Upper lobe of left lung (tissue), 6 donors: ENCODE results near the gene SBK2. TPM values are rescaled to one million over a fixed set of nuclear protein-coding genes. Genes with fewer than 3 reads are reported as not detected.

Source experiments
- ATAC-seq, 2 donors: fragments of 200-7000 bp; cut with Tn5 transposase; one replicate each; pipeline ENCODE4 v1.9.1; 2022; ENCODE audit warnings: mild to moderate bottlenecking in 2 of 2, moderate library complexity in 2 of 2; ENCODE audit not compliant: low FRiP score in 2 of 2
- DNase-seq, 2 donors: peaks; one replicate each; pipeline ENCODE4 v3.0.0-alpha.2; 2019 to 2020
- H3K27ac ChIP-seq, 4 donors: fragments of 200-600 bp; sonication (generic); one replicate each; pipeline ENCODE4 v1.5.1; 2016 to 2019
- H3K27me3 ChIP-seq, 4 donors: fragments of 200-600 bp; sonication (generic); one replicate each; pipeline ENCODE4 v1.5.1; 2017 to 2019
- H3K36me3 ChIP-seq, 4 donors: fragments of 200-600 bp; sonication (generic); one replicate each; pipeline ENCODE4 v1.5.1; 2016 to 2019
- H3K4me1 ChIP-seq, 4 donors: fragments of 200-600 bp; sonication (generic); one replicate each; pipeline ENCODE4 v1.5.1; 2018 to 2019
- H3K4me3 ChIP-seq, 4 donors: fragments of 200-600 bp; sonication (generic); one replicate each; pipeline ENCODE4 v1.5.1; 2017 to 2019; ENCODE audit warnings: mild to moderate bottlenecking in 2 of 4, moderate library complexity in 1 of 4
- H3K9me3 ChIP-seq, 4 donors: fragments of 200-600 bp; sonication (generic); one replicate each; pipeline ENCODE4 v1.5.1; 2018 to 2019
- EP300 ChIP-seq, 4 donors: sonication (generic); formaldehyde crosslinking; IDR thresholded peaks; one replicate each; pipeline ENCODE4 v1.5.1; 2017; ENCODE audit warnings: antibody characterized with exemption in 4 of 4, control low read depth in 2 of 4
- POLR2A ChIP-seq, 4 donors: fragments of 450-650 bp; IDR thresholded peaks; one replicate each; pipeline ENCODE4 v1.5.1; 2016 to 2017; ENCODE audit warnings: antibody characterized with exemption in 4 of 4, mild to moderate bottlenecking in 2 of 4
- POLR2AphosphoS5 ChIP-seq, 2 donors: sonication (generic); formaldehyde crosslinking; IDR thresholded peaks; one replicate each; pipeline ENCODE4 v1.5.1; 2017; ENCODE audit warnings: antibody characterized with exemption in 2 of 2
- WGBS, 2 donors: methylation state at CpG; one replicate each; pipeline ENCODE4 v1.1.5; 2017 to 2018; 5-methylcytosine and 5-hydroxymethylcytosine counted together
- total RNA-seq, 6 donors: library from RNA; depleted of rRNA in 4 of 6; stranded (reverse); fragments of >200 nt in 4 of 6; gene quantifications; one replicate each; pipeline versions ENCODE4 v1.1.0 to v1.2.1, GENCODE V29; 2016 to 2021
- TF ChIP-seq, protein P1 (sequence below), 6 experiments: fragments of 450-650 bp in 4 of 6; fragments of 200-600 bp in 2 of 6; sonication (generic) in 2 of 6; IDR thresholded peaks; one replicate each; pipeline ENCODE4 v1.5.1; 2016 to 2019; ENCODE audit warnings: antibody characterized with exemption in 6 of 6
- donor health status: DM: no; HTN: no; CAD: no; lungs with moderate emphysema.
- donor health status: DM: no; HTN: yes; CAD: no; lungs with severe emphysema.

Gene SBK2
- total RNA-seq, 6 donors from 2014 or later: not detected

GRCh38 chr19:55519451-55520311, 17.3 kb downstream of the SBK2 start:
- Histone ChIP-seq H3K27ac (no peak overlapping the region), H3K4me1 (peaks cover 4 to 9% (median 6%) of the 10 kb centered on the region in 4 donors), H3K27me3 (no peaks in the 10 kb centered on the region), H3K4me3 (no peak overlapping the region), H3K36me3 (no peaks in the 10 kb centered on the region), H3K9me3 (no peaks in the 10 kb centered on the region)
- DNase-seq: no peak
- TF ChIP-seq POLR2A (IDR thresholded peaks at IDR 0.05) (no peak), POLR2AphosphoS5 (IDR thresholded peaks at IDR 0.05) (no peak), EP300 (IDR thresholded peaks at IDR 0.05) (no peak)
- TF ChIP-seq, protein P1, sequence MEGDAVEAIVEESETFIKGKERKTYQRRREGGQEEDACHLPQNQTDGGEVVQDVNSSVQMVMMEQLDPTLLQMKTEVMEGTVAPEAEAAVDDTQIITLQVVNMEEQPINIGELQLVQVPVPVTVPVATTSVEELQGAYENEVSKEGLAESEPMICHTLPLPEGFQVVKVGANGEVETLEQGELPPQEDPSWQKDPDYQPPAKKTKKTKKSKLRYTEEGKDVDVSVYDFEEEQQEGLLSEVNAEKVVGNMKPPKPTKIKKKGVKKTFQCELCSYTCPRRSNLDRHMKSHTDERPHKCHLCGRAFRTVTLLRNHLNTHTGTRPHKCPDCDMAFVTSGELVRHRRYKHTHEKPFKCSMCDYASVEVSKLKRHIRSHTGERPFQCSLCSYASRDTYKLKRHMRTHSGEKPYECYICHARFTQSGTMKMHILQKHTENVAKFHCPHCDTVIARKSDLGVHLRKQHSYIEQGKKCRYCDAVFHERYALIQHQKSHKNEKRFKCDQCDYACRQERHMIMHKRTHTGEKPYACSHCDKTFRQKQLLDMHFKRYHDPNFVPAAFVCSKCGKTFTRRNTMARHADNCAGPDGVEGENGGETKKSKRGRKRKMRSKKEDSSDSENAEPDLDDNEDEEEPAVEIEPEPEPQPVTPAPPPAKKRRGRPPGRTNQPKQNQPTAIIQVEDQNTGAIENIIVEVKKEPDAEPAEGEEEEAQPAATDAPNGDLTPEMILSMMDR (IDR thresholded peaks at IDR 0.05): no peak
- ATAC-seq: no peak
- WGBS, 2 donors: 87 to 89% methylated on average over 10 of the region's 10 CpGs

DNA sequence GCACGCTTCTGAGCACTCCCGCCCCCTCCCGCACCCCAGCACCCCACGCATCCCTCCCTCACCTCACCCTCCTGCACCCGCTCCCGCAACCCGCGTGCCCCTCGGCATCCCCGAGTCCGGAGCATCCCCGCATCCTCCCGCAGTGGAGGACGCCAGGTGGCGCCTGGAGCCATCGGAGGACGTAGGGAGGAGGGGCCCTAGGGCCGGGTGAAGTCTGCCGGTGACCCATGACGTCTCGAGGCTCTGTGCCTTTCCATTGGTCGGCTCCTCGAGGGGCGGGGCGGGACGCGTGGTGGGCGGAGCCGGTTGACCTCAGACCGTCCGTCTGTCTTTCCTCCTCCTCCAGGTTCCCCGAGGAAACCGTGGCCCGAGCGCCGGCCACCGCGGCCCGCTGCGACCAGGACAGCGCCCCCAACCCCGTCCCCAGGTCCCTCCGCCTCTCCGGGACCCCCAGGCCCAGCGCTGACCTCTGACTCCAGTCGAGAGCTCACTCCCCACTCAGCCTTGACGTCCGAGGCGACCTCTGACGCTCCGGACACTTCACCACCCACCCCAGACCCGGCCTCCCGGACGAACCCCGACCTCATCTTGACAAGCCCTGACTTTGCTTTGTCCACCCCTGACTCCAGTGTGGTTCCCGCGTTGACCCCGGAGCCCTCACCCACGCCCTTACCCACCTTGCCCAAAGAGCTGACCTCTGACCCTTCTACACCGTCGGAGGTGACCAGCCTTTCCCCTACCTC, 19.9 kb downstream of the SBK2 start:
- no peaks in the 10 kb centered on the region for H3K27me3 ChIP-seq
- ATAC-seq (peak; percentile 98 to 99), DNase-seq (peak; percentile 88 to 98)
- TF ChIP-seq POLR2AphosphoS5 (IDR thresholded peaks at IDR 0.05): no peak
- peak in 1 of 4 donors; percentile 75 for TF ChIP-seq POLR2A (IDR thresholded peaks at IDR 0.05)
- TF ChIP-seq, protein P1 (IDR thresholded peaks at IDR 0.05): peak; percentile 79 to 98 (median 96)
- H3K9me3 ChIP-seq: no peaks in the 10 kb centered on the region
- H3K4me1 ChIP-seq: peaks cover 4 to 9% (median 6%) of the 10 kb centered on the region in 4 donors
- WGBS, 2 donors: 8 to 17% methylated on average over 29 to 52 of the region's 61 CpGs
- no peaks in the 10 kb centered on the region for H3K36me3 ChIP-seq
- H3K4me3 ChIP-seq: peak overlapping the region; percentile 26 to 59 (median 52)
- H3K27ac ChIP-seq: peak overlapping the region; percentile 67 to 96 (median 84)

- WGBS, 2 donors: 74 to 84% methylated on average over 10 of the region's 10 CpGs
- TF ChIP-seq, protein P1 (IDR thresholded peaks at IDR 0.05): no peak
- TF ChIP-seq POLR2AphosphoS5 (IDR thresholded peaks at IDR 0.05): no peak
- no peak for TF ChIP-seq POLR2A (IDR thresholded peaks at IDR 0.05)
- no peak for TF ChIP-seq EP300 (IDR thresholded peaks at IDR 0.05)
- no peak for ATAC-seq
- Histone ChIP-seq H3K4me1 (peaks cover 4 to 11% (median 7%) of the 10 kb centered on the region in 4 donors), H3K4me3 (no peak overlapping the region), H3K27ac (no peak overlapping the region), H3K36me3 (no peaks in the 10 kb centered on the region), H3K27me3 (no peaks in the 10 kb centered on the region), H3K9me3 (no peaks in the 10 kb centered on the region)
- DNase-seq: no peak
Measured at GRCh38 chr19:55508120-55508519, 28.8 kb downstream of the SBK2 start.

DNA sequence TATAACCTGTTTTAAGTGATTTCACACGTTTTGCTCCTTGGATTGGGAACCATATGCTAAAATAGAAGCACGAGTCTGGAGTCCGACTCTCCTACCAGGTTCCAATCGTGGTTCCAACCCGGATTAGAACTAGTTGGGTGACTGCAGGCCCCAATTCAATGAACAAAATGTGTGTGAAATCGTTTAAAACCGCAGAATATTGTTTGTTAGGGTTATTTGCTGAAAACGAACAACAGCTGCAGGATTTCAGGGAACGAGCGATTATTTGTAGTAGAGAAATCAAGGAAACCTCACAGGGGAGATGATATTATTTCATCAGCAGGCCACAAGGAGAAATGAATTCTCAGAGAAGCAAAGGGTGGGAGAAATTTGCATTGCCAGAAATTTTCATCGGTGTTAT, 32.0 kb downstream of the SBK2 start:
- Histone ChIP-seq H3K9me3 (no peaks in the 10 kb centered on the region), H3K4me1 (peaks cover 4 to 11% (median 7%) of the 10 kb centered on the region in 4 donors), H3K27me3 (no peaks in the 10 kb centered on the region), H3K27ac (no peak overlapping the region), H3K4me3 (no peak overlapping the region), H3K36me3 (no peaks in the 10 kb centered on the region)
- ATAC-seq (no peak), DNase-seq (no peak)
- TF ChIP-seq EP300 (IDR thresholded peaks at IDR 0.05) (no peak), POLR2A (IDR thresholded peaks at IDR 0.05) (no peak), POLR2AphosphoS5 (IDR thresholded peaks at IDR 0.05) (no peak)
- TF ChIP-seq, protein P1 (IDR thresholded peaks at IDR 0.05): no peak
- WGBS, 2 donors: 82 to 85% methylated on average over 11 of the region's 11 CpGs
